ENCODE results near the gene CNOT6.

Gene CNOT6

DNA sequence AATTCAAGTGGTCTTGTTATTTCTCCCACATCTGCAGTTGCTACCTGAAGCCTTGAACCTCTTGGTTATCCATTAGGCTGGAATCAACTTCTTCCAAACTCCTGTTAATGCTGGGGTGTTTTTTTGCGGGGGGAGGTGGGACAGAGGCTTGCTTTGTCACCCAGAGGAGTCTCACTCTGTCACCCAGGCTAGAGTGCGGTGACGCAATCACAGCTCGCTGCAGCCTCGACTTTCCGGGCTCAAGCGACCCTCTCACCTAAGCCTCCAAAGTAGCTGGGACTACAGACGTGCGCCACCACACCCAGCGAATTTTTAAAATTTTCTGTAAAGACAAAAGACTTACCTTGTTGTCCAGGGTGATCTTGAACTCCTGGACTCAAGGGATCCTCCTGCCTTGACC lies 92.7 kb downstream of the CNOT6 start:
- no peak for DNase-seq

DNA sequence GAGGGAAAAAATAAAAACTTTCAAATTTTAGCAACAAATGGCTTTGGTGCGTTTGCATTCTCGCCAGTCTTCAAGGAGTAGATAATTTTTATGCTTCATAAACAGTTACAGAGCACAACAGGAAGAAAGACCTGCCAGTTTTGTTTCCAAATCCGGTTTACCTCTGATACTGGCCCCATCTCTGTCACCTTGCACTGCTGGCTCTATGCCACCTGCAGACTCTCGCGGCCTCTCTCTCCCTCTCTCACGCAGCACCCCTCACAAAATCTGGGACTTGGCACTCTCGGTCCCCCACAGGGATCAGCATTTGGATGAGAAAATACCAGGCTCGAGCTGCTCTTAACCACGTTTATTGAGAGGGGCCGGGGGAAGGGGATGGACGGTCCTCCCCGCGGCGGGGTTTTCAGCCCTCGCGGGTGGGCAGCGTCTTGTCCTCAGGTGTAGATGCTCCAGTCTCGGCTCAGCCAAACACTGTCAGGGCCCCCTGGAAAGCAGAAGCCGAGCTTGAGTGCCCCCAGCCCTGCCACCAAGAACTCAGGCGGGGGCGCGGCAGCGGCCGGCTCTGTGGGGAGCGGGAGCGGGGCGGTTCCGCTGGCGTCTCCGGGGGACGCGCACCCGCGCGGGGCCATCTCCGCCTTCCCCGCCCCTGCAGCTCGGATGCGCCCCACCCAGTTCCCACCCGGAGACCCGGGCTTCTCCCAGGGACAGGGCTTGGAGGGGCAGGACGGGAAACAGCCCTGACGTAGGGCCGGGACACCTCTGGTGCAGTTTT lies 95.8 kb downstream of the CNOT6 start:
- DNase-seq = no peak

DNA sequence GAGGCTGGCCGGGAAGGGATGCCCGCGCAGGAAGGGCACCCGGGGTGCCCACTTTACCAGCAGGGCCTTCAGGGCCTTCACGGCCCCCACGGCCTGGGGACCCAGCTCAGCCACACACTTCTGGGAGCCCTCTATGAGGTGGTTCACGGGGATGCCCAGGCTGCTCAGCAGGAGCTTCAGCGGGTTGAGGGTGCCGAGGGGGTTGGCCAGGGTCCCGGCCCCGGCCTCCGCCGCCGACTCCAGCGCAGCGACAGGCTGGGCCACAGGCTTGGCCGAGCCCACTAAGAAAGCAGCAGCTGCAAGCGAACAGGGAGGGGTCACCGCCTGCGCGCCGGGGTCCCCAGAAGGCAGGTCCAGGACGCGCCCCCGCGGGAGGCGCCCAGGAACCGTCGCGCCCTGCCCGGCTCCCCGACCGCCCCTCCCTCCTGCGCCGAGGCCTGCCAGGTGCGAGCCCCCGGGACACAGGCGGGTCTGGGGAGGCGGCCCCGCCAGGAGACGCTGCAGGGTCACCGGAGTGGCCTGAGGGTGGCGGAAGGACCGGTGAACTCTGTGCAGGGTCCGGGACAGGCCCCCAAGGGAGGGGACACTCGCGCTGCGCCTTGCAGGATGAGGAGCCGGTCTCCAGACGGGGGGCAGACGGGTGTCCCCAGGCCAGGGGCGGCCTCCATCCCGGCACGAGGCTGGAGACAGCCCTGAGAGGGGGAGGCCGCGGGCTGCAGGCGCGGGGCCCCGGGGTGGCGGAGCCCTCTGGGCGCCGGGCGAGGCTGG lies 96.5 kb downstream of the CNOT6 start:
- DNase-seq = no peak

DNA sequence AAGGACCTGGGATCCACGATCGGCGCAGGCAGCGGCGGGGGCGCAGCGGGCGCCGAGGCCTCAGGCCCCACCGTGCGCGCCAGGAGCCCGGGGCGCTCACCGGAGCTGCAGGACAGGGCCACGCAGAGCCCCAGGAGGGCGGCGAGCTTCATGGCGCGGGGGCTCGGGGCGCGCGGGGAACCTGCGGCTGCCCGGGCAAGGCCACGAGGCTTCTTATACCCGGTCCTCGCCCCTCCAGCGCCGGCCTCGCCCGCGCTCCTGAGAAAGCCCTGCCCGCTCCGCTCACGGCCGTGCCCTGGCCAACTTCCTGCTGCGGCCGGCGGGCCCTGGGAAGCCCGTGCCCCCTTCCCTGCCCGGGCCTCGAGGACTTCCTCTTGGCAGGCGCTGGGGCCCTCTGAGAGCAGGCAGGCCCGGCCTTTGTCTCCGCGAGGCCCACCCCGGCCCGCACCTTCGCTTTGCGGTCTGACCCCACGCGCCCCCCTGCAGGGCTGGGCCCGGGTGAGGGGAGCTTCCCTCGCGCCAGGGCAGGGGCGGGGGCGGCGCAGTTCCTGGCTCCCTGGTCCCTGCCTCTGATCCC lies 97.2 kb downstream of the CNOT6 start, which contains the start of gene SCGB3A1:
TSS of gene SCGB3A1 (minus strand) at position 189 of the 577 bp plus-strand sequence. CDS start at position 152, 37 bp downstream.
- DNase-seq = no peak

DNA sequence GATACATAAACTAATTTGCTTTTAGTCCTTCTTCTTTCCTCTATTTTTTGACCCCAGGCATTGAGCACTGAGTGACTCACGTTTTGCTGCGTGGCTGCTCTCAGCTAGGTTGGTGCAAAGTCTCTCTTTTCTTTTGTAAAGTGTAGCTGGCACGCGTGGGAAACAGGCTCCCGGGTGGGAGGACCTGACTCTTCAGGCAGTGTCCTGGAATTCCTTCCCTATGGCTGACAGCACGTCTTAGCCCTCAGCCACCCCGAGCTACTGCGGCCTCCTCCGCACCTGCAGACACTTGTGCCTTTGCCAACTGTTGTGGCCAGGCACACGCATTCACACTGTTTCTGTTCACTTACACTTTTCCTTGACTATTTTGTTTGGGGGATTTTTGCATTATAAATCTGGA lies 98.0 kb downstream of the CNOT6 start:
- no peak for DNase-seq

DNA sequence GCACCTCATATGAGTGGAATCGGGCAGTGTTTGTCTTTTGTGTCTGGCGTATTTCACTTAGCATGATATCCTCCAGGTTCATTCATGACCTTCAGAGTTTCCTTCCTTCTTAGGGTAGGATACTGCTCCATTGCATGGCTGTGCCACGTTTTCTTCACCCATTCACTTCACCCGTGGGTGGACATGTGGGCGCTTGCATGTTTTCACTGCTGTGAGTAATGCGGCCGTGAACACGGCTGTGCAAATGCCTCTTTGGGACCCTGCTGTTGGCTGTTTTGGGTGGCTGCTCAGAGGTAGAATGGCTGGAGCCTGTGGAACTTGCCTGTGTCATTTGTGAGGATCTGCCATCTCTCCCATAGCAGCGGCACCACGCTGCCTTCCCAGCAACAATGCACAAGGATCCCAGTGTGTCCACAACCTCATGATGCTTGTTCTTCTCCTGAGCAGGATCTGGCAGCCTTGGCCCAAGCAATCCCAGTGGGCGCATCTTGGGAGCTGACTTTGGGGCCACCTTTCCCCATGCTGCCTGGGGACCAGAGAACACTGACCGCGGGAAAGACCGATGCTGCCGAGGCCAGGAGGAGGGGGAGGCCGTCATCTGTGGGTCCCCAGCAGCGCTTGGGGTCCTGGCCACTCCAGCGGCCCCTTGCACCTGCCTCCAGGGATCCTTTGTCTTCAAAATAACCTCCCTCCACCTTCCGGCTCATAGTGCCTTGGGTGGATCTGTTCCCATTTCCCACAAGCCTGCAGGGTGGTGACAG lies 99.4 kb downstream of the CNOT6 start:
- DNase-seq = no peak

DNA sequence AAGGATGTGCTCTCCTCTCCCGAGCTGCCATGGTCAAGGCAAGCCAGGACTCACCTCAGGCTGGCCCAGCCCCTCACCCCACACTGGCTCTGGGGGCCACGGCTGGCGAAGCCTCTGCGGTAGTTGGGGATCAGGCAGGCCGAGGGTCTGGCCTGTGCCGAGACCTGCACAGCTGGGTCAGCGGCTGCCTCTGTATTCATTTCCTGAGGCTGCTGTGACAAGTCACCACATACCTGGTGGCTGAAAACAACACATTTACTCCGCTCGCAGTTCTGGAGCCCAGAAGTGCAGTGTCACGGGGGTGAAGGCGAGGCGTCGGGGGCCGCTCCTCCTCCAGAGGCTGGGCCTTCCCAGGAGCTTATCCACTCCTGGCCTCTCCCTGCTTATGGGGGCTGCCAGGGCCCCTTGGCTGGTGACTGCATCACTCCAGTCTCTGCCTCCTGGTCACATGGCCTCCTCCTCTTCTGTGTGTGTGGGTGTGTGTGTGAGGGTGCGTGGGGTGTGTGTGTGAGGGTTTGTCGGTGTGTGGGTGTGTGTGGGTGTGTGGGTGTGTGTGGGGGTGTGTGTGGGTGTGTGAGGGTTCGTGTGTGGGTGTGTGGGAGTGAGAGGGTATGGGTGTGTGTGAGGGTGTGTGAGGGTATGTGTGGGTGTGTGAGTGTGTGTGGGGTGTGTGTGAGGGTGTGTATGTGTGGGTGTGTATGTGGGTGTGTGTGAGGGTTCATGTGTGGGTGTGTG lies 100.3 kb downstream of the CNOT6 start:
- DNase-seq = no peak

DNA sequence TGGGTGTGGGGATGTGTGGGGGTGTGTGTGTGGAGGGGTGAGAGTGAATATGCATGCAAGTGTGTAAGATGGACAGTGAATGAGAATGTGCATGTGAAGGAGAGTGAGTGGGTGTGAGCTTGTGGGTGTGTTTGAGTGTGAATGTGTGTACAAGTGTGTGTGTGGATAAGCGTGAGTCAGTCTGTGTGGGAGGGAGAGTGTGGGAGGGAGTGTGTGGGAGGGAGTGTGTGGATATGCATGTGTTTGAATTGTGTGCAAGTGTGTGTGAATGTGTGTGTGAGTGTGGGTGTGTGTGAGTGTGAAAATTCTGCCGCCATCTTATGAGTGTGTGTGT lies 100.8 kb downstream of the CNOT6 start:
- DNase-seq = no peak

DNA sequence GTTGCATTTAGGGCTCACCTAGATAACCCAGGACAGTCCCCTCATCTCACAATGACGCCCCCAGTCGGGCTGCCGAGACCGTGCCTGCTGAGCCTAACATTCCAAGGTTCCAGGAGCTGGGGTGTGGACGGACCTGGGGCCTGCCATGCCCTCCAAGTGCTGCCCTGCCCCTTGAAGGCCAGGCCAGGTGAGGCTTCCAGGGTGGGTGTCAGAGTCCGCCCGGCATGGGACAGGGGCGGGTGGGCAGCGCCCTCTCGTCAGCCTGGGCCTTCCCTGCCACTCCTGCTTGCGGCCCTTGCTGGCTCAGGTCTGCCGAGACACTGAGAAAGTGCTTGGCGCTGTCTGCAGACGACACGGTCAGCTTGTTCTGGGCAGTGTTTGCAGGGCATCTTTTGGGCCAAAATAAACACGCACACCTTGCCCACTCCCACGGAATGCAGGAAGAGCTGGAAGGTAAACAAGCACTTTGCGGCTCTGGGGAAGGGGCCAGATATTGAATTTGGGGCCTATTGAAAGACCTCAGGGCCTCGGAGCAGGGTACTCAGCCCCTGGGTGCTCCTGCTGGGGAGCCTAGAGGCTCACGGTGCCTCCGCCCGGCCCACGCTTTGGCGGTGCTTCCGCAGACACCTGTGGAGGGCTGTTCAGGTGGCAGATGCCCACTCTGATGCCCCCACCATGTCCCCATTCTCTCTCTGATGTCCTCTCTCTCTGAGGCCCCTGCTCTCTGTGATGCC lies 101.4 kb downstream of the CNOT6 start:
- no peak for DNase-seq

DNA sequence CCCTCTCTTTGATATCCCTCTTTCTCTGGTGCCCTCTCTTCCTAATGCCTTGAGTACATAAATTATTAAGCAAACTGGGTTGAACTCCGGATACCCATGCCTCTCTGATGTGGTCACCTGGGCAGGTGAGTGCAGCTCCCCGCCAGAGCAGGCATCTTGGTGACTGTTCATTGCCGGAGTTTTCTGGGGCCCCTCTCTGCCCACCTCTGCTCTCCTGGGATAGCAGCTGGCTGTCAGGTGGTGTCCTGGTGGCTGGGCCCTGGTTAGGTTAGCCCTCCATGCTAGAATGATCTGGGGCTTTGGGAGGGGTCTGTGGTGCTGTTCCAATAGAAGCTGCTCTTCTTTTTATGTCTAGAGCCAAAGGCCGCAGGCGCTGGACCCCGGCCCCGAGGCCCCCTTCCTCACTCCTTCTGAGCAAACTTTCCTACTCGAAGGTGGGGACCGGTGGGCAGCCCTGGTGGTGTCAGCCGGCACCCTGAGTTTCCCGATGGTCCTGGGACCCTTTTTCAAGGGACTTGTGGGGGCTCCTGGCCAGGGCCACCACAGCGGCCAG lies 102.0 kb downstream of the CNOT6 start:
- no peak for DNase-seq

DNA sequence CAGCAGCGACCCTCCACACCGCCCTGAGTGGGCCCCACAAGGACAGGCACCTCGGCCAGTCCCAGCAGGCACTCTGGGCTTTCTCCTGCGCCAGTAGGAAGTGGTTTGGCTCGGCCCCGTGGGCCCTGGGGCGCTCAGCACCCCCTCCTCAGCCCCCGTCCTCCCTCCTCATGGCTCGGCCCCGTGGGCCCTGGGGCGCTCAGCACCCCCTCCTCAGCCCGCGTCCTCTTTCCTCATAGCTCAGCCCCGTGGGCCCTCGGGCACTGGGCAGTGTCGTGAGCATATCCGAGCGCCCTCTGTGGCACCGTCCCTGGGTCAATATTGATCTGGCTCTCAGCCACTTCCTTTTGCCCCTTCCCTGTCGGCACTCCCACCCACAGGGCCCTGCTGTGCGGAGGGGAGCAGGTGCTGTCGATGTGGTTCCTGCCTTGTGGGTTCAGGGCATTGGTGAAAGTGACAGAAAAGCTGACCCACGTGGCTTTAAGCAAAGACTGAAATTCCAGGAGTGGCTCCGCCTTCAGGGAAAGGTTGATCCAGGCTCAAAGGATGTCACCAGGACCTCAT lies 102.6 kb downstream of the CNOT6 start:
- no peak for DNase-seq

DNA sequence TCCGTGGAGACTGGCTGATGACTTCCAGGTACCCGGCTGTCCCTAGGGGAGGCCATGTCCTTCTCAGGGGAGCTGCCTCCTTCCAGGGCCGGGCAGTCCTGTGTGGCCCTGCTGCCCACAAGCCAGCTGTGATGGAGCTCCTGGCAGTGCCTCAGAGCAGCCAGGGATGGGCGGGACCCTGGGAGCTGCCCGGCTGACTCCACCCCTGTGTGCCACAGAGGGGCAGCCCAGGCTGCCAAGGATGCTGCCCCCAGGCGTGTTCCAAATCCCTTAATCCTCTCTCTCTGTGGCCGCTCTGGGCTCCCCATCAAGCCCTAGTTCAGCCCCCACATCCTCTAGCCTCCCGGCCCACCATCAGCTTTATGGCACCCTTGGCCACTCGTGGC lies 104.1 kb downstream of the CNOT6 start:
- DNase-seq = no peak

DNA sequence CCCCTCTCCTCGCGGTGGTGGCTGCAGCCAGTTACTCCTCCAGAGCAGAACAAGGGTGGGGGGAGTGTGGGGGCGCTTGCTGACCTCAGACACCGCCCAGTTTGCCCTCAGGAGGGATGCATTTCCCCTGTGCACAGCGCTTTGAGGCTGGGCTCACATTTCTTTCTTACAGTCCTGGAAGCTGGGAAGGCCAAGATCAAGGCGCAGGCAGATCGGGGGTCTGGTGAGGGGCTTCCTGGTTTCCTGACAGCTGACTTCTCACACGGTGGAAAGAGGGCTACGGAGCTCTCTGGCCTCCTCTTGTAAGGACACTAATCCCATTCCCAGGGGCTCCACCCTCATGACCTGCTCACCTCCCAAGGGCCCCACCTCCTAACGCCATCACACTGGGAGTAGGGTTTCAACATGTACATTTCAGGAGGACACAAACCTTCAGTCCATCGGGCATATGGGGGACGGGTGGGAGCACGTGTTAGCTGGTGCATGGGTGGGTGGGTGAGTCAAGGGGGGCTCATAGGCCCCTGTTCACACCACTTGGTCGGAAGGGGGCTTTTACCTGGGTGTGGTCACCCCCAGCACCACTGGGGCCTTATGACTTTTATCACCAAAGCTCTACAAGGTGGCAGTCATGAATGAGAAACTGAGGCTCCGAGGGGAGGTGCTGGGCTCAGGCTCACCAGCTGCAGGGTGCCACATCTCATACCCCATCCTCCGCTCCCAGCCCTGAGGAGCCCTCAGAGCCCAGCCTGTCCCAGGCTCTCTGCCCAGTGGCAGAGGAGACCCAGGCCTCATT lies 104.8 kb downstream of the CNOT6 start:
- DNase-seq = no peak

DNA sequence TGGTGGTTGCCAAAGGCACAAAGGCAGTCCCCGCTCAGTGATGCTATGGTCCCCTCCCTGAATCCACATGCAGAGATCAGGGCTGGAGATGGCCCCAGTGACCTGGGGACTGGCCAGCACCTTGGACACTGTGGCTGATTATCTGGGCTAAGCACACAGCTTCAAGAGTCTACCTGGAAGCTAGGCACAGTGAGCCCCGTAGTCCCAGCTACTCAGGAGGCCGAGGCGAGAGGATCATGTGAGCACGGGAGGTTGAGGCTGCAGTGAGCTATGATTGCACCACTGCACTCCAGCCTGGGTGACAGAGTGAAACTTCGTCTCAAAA lies 105.4 kb downstream of the CNOT6 start:
- no peak for DNase-seq

DNA sequence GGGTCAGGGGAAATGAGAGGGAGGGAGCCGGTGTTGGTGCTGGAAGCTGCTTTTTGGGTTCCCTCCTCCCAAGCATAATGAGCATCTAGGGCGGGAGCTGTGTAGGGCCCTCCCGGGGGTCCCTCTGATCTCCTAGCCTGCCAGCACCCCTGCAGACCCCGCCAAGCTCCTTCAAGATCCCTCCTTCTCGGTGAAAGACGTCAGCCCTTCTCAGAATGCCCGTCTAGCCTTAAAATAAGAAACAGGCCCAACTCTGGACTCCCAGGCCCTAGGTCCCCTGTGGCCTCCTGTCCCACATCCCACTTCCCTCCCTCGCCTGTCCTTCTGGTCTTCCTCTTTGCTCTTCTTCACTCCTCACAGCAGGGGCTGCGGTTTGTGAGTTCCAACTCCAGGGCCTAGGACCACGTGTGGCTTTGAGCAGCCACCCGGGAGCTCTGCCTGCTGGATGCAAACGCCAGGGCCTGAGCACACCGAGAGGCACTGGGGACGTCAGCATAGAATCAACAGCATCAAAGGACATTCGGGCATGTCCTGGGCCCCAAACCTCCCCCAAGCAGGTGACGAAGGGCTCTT lies 105.9 kb downstream of the CNOT6 start:
- DNase-seq = no peak

DNA sequence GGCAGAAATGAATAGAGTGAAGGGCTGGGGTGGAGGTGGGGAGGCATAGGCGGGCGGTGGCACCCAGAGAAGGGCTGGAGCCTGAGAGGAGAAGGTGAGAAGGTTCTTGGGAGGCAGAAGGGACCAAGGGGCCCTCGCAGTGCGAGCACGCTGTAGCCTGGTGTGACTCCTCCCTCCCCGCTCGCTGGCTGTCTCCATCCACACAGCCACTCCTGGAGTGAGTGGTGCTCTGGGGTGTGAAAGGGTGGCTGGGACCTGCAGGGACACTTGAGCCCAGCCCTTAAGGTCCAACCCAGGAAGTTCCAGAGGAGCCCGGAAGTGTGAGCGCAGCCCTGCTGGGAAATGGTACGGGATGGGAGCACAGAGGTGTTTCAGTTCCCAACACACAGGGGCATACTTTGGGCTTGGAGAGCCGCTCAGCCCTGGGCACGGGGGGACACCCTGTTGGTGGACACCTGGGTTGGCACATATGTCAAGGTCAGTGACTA lies 106.4 kb downstream of the CNOT6 start:
- no peak for DNase-seq

DNA sequence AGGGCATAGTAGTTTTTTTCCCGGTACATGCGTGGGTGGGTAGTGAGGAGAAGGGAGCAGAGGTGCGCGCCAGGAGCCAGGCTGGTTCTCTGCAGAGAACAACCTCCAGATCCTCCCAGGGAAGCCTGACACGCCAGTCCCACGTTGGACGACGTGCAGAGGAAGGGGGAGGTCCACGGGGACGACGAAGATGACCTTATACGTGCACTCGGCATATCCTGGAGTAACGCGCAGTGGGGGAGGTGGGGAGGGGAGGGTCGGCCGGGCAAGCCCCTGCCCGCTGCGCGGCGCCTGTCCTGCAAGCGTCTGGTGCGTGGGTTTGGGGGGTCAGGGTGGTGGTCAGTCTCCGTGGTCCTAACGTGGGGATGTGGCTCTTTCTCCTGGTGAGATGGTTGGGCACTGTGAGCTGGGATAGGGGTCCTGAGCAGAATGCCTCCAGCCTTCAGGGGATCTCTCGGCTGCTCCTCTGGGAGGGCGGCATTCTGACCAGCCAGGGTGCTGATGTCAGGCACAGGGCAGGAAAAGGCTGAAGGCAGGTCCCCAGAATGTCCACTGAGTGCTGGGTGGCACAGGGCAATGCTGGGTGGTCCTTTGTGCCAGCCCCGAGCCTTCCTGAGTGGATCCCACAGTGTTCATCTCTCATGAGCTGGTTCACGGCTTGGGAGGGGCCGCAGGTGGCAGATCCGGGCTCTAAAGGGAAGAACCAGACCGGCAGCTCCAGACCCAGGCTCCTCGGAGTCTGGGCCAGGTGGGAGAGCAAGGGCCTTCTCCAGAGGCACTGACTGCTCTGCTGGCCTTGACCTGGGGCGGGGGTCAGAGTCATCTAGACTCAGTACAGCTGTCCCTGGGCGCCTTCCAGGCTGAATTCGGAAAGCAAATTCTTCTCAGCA lies 107.7 kb downstream of the CNOT6 start:
- DNase-seq = no peak

DNA sequence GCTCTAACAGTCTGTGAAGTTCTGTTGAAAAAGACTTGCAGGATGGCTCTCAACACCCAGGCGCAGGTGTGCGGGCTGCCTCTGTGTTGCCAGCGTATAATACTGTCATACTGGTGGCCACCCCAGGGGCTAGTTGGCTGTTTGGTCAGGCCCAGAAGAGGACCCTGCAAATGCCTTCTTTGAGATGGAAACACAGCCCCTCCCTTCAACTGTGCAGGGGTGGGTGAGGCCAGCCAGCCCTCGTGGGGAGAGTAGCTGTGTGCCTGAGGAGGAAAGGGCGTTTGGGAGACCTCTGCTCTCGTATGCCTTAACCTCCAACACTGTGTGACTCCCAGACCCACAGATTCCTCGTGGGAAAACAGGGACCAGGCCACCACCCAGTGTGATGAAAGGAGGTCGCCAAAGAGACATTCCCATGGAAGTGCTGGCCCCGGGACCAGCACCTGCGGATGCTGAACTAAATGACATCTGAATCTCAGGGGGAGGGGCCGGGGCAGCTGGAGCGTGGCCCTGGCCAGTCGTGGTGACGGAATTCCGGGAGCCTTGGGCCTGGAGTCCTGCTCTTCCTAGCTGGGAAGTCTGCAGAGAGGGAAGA lies 108.4 kb downstream of the CNOT6 start:
- DNase-seq = no peak
